Pancreas (tissue), 10 donors: ENCODE results near the gene MCC. TPM values are rescaled to one million over a fixed set of nuclear protein-coding genes. Genes with fewer than 3 reads are reported as not detected.
A peak's percentile ranks its signal among the peaks of the same experiment; 100 is the strongest.

ENCODE experiments used
- ATAC-seq, 4 donors: fragments of 200-7000 bp; cut with Tn5 transposase; one replicate each; pipeline versions ENCODE4 v1.8.0 to v1.9.1; 2020; ENCODE audit warnings: mild to moderate bottlenecking in 4 of 4, moderate library complexity in 4 of 4
- DNase-seq, 6 donors: peaks; one replicate each; pipeline ENCODE4 v3.0.0-alpha.2; 2020
- FAIRE-seq: peaks from 2 replicates; lab custom pipeline; 2012; peaks lifted over from hg19 to GRCh38; lab: Jason Lieb, UNC
- H3K27ac ChIP-seq, 4 donors: fragments of 200-600 bp; sonication (generic); 1 replicate in 3 of 4; 2 replicates in 1 of 4; pipeline versions ENCODE4 v1.5.0 to v1.8.0; 2020
- H3K27me3 ChIP-seq, 4 donors: fragments of 200-600 bp; one replicate each; pipeline ENCODE4 v1.8.0; 2021
- H3K36me3 ChIP-seq, 3 donors: fragments of 200-600 bp; sonication (generic) in 1 of 3; one replicate each; pipeline versions ENCODE4 v1.5.0 to v1.8.0; 2020 to 2021
- H3K4me1 ChIP-seq, 3 donors: fragments of 200-600 bp; one replicate each; pipeline ENCODE4 v1.8.0; 2021
- H3K4me3 ChIP-seq, 4 donors: fragments of 200-600 bp; sonication (generic) in 2 of 4; one replicate each; pipeline versions ENCODE4 v1.5.0 to v1.8.0; 2020 to 2021
- H3K9me3 ChIP-seq, 4 donors: fragments of 200-600 bp; one replicate each; pipeline ENCODE4 v1.8.0; 2021
- CTCF ChIP-seq, 4 donors: fragments of 200-600 bp; sonication (generic) in 3 of 4; IDR thresholded peaks; one replicate each; pipeline versions ENCODE4 v1.5.0 to v1.8.0; 2021; ENCODE audit warnings: antibody characterized with exemption in 4 of 4
- WGBS, 2 donors: extraction: QIAGEN DNeasy Blood & Tissue Kit; methylation state at CpG; one replicate each; pipeline ENCODE4 v1.1.7; 2013; 5-methylcytosine and 5-hydroxymethylcytosine counted together
- intact Hi-C, 3 donors: fragments of 100-400 bp; cut with DNase I; formaldehyde crosslinking; loops; one replicate each; pipeline versions ENCODE4 v1.11.1 to v1.14.2; 2022
- polyA plus RNA-seq, 2 donors: library from polyadenylated mRNA; stranded (reverse); fragments of 200-250 nt; gene quantifications; one replicate each; pipeline ENCODE4 v1.2.3, GENCODE V29; 2013
- total RNA-seq, 6 donors: library from RNA; stranded (reverse); fragmentation: NEBNext Ultra II Directional in 4 of 6; extraction: Animal tissue kit (Norgen Biotek cat#: 25700) in 4 of 6; gene quantifications; one replicate each; pipeline versions ENCODE4 v1.2.1 to v1.2.4, GENCODE V29; 2021 to 2023
- donor health status: healthy with polysubstance abuse.
- donor health status: DM: no; HTN: no; CAD: no; lungs with moderate emphysema.
- donor health status: DM: no; HTN: no; CAD: no.
- donor health status: control.
- donor health status: control.
- donor health status: Bipolar disorder and iron deficiency.
- donor health status: DM: yes; HTN: yes; CAD: no.
- donor health status: DM: no; HTN: no; CAD: no.
- donor health status: DM: no; HTN: no; CAD: no.
- donor health status: DM: yes; HTN: yes; CAD: no.

MCC gene
- total and polyA plus RNA-seq, 8 donors, result 1.3 to 8.3 (median 4.0) TPM

- 84 to 85% methylated on average over 2 of the region's 2 CpGs for WGBS, 2 donors
- H3K27ac ChIP-seq, result no peak overlapping the region
- no peaks in the 10 kb centered on the region for H3K9me3 ChIP-seq
- DNase-seq (no peak), FAIRE-seq (no peak), ATAC-seq (no peak)
- no peaks in the 10 kb centered on the region for H3K4me1 ChIP-seq
- no peaks in the 10 kb centered on the region for H3K36me3 ChIP-seq
- no peak overlapping the region for H3K4me3 ChIP-seq
- no peaks in the 10 kb centered on the region for H3K27me3 ChIP-seq
- intact Hi-C loops, result no loop called here
- TF ChIP-seq CTCF (IDR thresholded peaks at IDR 0.05), result no peak
These were observed 320.3 kb downstream of the MCC start for GRCh38 chr5:113167985-113168384.

- H3K9me3 ChIP-seq, result no peaks in the 10 kb centered on the region
- ATAC-seq, result peak in 2 of 4 donors; percentile 43 to 48
- DNase-seq, result no peak
- no peak overlapping the region for H3K4me3 ChIP-seq
- no peak overlapping the region for H3K27ac ChIP-seq
- no peak for TF ChIP-seq CTCF (IDR thresholded peaks at IDR 0.05)
- no peaks in the 10 kb centered on the region for H3K4me1 ChIP-seq
- intact Hi-C loops, result no loop called here
- no peaks in the 10 kb centered on the region for H3K27me3 ChIP-seq
- WGBS, 2 donors, result 74 to 81% methylated on average over 7 of the region's 7 CpGs
- FAIRE-seq, result no peak
- no peaks in the 10 kb centered on the region for H3K36me3 ChIP-seq
These were observed 321.3 kb downstream of the MCC start for GRCh38 chr5:113166852-113167366.

- TF ChIP-seq CTCF (IDR thresholded peaks at IDR 0.05), result no peak
- no peak overlapping the region for H3K4me3 ChIP-seq
- intact Hi-C loops, result no loop called here
- no peaks in the 10 kb centered on the region for H3K9me3 ChIP-seq
- 50 to 60% methylated on average over 4 of the region's 4 CpGs for WGBS, 2 donors
- H3K36me3 ChIP-seq, result no peaks in the 10 kb centered on the region
- H3K27me3 ChIP-seq, result no peaks in the 10 kb centered on the region
- no peak overlapping the region for H3K27ac ChIP-seq
- ATAC-seq (peak in 2 of 4 donors; percentile 33 to 37), FAIRE-seq (no peak), DNase-seq (no peak)
- H3K4me1 ChIP-seq, result no peaks in the 10 kb centered on the region
These were observed 322.0 kb downstream of the MCC start for GRCh38 chr5:113166261-113166660.

GRCh38 chr5:113164021-113164420, 324.2 kb downstream of the MCC start:
- no peaks in the 10 kb centered on the region for H3K9me3 ChIP-seq
- H3K27me3 ChIP-seq, result no peaks in the 10 kb centered on the region
- no peaks in the 10 kb centered on the region for H3K4me1 ChIP-seq
- TF ChIP-seq CTCF (IDR thresholded peaks at IDR 0.05), result no peak
- 67 to 73% methylated on average over 1 of the region's 1 CpG for WGBS, 2 donors
- intact Hi-C loops, result no loop called here
- H3K36me3 ChIP-seq, result no peaks in the 10 kb centered on the region
- no peak for ATAC-seq
- H3K4me3 ChIP-seq, result no peak overlapping the region
- H3K27ac ChIP-seq, result no peak overlapping the region
- FAIRE-seq, result no peak
- DNase-seq, result no peak

GRCh38 chr5:113163328-113163727, 324.9 kb downstream of the MCC start:
- no peaks in the 10 kb centered on the region for H3K27me3 ChIP-seq
- DNase-seq, result no peak
- TF ChIP-seq CTCF (IDR thresholded peaks at IDR 0.05), result no peak
- FAIRE-seq, result no peak
- no peaks in the 10 kb centered on the region for H3K9me3 ChIP-seq
- H3K36me3 ChIP-seq, result no peaks in the 10 kb centered on the region
- intact Hi-C loops, result no loop called here
- ATAC-seq, result no peak
- H3K27ac ChIP-seq, result no peak overlapping the region
- H3K4me1 ChIP-seq, result no peaks in the 10 kb centered on the region
- H3K4me3 ChIP-seq, result no peak overlapping the region
- 74 to 87% methylated on average over 2 of the region's 2 CpGs for WGBS, 2 donors
